Effector memory CD4-positive, alpha-beta T cell (primary cell): Measurements from ENCODE around the gene SIGLEC12.

Source experiments
- DNase-seq, 3 donors: peaks; one replicate each; pipeline ENCODE4 v3.0.0-alpha.2; 2020
- H3K27ac ChIP-seq: 2 replicates; pipeline ENCODE4 v1.7.0; 2013; ENCODE audit warnings: mild to moderate bottlenecking, low read length, moderate library complexity; ENCODE audit not compliant: insufficient read depth, poor library complexity, severe bottlenecking
- H3K27me3 ChIP-seq: replicated peaks from 2 replicates; pipeline ENCODE4 v1.7.0; 2013; ENCODE audit warnings: mild to moderate bottlenecking, low read length; ENCODE audit not compliant: insufficient read depth, control insufficient read depth, poor library complexity, severe bottlenecking
- H3K36me3 ChIP-seq: 2 replicates; pipeline ENCODE4 v1.7.0; 2013; ENCODE audit warnings: mild to moderate bottlenecking, low read length, moderate library complexity; ENCODE audit not compliant: control insufficient read depth, insufficient read depth
- H3K4me1 ChIP-seq: 2 replicates; pipeline ENCODE4 v1.7.0; 2013; ENCODE audit warnings: low read length, mild to moderate bottlenecking; ENCODE audit not compliant: control insufficient read depth, insufficient read depth, poor library complexity, severe bottlenecking
- H3K4me3 ChIP-seq: 2 replicates; pipeline ENCODE4 v1.7.0; 2013; ENCODE audit warnings: low read length, low read depth, mild to moderate bottlenecking; ENCODE audit not compliant: insufficient read depth, poor library complexity, severe bottlenecking
- H3K9me3 ChIP-seq: 2 replicates; pipeline ENCODE4 v1.7.0; 2013; ENCODE audit warnings: mild to moderate bottlenecking, low read length, moderate library complexity; ENCODE audit not compliant: control insufficient read depth

SIGLEC12 gene

DNA sequence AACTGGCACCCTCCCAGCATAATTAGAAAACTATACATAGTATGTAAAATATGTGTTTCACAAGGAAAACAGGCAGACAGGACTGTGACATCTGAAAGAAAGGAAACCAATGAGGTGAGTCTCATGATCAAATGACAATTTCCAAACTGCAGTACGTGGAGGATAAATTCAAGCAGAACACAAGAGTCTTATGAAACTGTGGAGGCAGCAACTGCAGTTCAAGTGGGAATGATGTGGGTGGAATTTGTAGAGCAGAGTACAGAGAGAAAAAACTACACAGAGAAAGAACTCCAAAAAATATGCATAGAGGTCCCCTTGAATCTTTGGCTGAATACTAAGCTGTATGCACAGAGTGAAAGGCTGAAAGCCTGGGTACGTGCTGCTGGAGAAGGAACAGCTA, 20.2 kb upstream of the SIGLEC12 start:
- Histone ChIP-seq H3K36me3 (no peaks in the 10 kb centered on the region), H3K27me3 (no peaks in the 10 kb centered on the region), H3K27ac (no peak overlapping the region), H3K9me3 (no peaks in the 10 kb centered on the region), H3K4me1 (no peaks in the 10 kb centered on the region), H3K4me3 (no peak overlapping the region)
- DNase-seq, result no peak

DNA sequence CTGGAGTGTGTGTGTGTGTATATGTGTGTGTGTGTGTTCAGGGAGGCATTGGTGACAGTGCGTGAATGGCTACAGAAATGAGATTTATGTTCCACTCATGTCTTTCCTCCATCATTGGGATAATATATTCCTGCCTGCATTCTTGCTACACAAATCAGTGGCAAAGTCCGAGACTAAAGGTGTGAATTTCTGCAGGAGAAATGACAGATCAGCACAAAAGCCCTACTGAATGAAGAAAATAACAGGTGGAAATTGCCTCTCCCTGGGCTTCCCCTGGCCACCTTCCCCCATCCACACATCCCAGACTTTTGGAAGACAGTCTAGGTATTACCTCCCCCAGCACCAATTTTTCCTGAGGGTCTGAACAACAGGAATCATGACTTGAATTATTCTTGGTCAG, 19.8 kb upstream of the SIGLEC12 start:
- no peaks in the 10 kb centered on the region for H3K27me3 ChIP-seq
- no peak overlapping the region for H3K4me3 ChIP-seq
- H3K4me1 ChIP-seq, result no peaks in the 10 kb centered on the region
- no peak for DNase-seq
- H3K36me3 ChIP-seq, result no peaks in the 10 kb centered on the region
- no peaks in the 10 kb centered on the region for H3K9me3 ChIP-seq
- H3K27ac ChIP-seq, result no peak overlapping the region

DNA sequence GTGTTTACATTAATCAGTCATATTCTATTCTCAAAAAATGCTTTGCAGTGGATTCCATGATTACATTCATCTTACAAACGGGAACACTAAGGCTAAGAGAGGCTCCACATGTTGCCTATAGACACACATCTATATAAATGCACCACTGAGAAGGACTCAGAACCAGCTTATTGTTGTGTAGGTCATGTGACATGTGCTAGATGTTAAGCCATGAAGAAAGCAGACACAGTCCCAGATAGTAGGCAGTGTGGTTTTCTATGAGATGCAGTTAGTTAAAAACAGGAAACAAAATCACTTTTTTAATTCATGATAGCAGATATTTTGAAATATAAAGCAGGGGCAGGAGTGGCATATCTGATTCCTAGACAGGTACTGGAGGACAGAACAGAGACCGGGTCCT, 19.1 kb upstream of the SIGLEC12 start:
- no peaks in the 10 kb centered on the region for H3K9me3 ChIP-seq
- H3K27me3 ChIP-seq, result no peaks in the 10 kb centered on the region
- no peak overlapping the region for H3K27ac ChIP-seq
- no peak for DNase-seq
- no peaks in the 10 kb centered on the region for H3K36me3 ChIP-seq
- no peak overlapping the region for H3K4me3 ChIP-seq
- H3K4me1 ChIP-seq, result no peaks in the 10 kb centered on the region

DNA sequence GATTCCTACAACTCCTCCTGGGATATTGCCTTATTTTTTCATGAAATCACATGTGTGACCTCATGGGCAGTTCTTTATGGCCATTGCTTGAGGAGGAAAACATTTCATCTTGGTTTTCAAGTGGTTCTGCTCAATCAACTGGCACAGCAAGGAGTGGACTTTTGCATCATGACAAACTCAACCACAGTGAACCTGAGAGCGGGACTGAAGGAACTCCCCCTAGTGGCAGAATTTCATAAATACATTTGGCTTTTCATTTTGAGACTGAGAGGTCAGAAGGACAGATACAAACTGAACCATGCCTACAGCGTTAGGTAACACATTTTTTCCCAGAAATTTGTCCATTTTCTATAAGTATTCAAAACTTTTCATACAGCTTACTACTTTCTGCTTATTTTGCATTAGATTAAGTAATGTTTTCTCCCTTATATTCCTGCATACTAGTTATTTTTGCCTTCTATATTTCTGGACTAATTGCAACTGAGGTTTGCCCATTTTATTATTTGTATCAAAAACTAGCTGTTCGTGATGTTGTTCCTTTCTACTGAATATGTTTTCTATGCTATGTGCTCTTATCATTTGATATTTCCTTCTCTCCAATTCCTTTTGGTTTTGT, 13.4 kb upstream of the SIGLEC12 start:
- H3K4me3 ChIP-seq, result no peak overlapping the region
- no peaks in the 10 kb centered on the region for H3K27me3 ChIP-seq
- DNase-seq, result no peak
- no peak overlapping the region for H3K27ac ChIP-seq
- no peaks in the 10 kb centered on the region for H3K9me3 ChIP-seq
- H3K4me1 ChIP-seq, result no peaks in the 10 kb centered on the region
- H3K36me3 ChIP-seq, result no peaks in the 10 kb centered on the region

DNA sequence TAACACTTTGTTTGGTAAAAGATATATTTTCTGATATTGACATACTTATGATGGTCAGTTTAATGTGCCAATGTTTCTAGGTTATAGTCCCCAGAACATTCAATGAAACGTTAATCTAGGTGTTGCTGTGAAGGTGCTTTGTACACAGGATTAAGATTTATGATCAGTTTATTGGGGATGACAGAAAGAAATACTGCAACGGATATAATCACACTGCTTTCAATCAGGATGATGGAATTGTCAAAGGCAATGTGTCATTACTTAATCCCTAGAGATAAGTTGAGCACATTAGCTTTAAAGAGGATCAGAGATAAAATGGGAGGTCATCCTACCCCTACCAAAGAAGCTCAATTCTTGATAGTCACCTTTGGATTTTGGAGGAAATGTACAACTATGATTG, 12.4 kb upstream of the SIGLEC12 start:
- H3K36me3 ChIP-seq, result no peaks in the 10 kb centered on the region
- H3K27me3 ChIP-seq, result no peaks in the 10 kb centered on the region
- H3K9me3 ChIP-seq, result no peaks in the 10 kb centered on the region
- no peak overlapping the region for H3K27ac ChIP-seq
- no peak overlapping the region for H3K4me3 ChIP-seq
- no peak for DNase-seq
- no peaks in the 10 kb centered on the region for H3K4me1 ChIP-seq

DNA sequence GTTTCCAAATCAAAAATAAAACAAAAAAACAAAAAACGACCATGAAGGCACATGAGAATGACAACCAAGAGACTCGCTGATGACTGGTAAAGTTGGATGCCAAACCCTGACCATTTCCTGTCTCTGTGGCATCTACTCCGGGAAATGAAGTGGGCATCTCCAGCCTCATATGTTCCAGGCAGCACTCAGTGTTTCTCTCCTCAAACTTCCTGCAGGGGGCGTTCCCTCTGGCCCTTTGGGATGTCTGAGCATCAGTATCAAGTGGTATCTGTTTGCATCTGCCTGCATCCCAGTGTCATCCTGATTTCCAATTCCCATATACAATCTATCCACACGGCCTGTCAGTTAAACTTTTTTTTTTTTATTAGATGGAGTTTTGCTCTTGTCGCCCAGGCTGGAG, 9.8 kb upstream of the SIGLEC12 start:
- no peaks in the 10 kb centered on the region for H3K4me1 ChIP-seq
- H3K27me3 ChIP-seq, result peaks cover 5% of the 10 kb centered on the region
- no peak overlapping the region for H3K4me3 ChIP-seq
- no peak for DNase-seq
- no peak overlapping the region for H3K27ac ChIP-seq
- no peaks in the 10 kb centered on the region for H3K36me3 ChIP-seq
- H3K9me3 ChIP-seq, result no peaks in the 10 kb centered on the region

DNA sequence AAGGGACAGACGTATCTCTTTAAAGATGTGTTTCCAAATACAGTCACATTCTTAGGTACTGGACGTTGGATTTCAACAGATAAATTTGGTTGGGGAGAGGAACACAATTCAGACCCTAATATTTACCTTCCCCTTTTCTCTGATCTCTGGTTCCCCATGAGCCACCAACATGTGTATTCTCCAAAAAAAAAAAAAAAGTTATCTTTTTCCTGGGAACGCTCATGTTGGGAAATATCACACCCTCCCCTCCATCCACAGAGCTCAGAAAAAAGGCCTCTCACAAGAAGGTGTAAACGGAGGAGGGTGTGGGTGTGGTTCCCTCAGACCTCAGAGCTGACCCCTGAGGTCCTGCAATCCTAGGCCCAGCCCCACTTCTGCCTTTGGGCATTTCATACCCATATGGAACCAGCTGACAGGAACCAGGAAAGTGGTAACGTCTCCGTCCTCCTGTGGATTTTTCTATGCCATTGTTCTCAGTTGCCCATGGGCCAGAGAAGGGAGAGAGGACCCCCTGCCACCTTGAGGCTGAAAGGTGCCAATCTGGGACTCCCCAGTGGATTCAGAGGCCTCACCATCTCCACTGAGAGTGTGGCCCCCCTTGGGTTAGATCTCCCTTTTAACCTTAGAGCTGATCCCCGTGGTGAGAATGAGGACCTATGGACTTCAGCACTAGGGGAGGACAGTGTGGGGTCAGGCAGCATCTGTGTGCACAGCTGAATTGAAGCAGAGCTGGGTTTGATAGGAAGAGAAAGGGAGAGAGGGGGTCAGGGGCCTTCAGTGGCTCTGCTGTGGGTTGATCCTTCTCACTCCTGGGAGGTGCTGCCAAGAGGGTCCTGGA, 8.4 kb upstream of the SIGLEC12 start:
- Histone ChIP-seq H3K27ac (no peak overlapping the region), H3K4me3 (no peak overlapping the region)

DNA sequence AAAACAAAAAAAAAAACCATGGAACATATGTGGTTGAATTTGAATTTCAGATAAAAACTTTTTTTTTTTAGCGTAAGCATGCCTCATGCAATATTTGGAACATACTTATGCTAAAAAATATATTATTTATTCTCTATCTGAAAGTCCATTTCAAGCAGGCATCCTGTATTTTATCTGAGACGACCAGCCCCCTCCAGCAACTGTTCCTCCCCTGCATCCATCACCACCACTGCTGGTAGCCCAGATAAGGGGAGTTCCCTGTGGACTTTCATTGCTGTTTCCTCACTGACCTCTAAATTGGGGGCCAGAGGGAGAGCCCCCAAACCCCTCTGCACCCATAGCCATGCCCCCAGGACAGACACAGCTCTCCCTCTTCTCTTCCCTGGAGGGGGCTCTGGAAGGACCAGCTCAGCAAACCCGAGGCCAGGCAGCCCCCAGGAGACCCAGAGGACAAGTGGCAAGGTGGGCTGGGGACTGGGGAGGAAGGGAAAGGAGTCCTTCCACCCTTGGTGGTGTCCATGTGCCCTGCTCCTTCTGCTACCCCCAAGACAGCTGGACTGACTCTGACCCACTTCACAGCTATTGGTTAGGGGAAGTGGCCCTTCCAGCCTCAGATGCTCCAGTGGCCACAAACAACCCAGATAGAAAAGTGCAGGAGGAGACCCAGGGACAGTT, 6.6 kb upstream of the SIGLEC12 start:
- Histone ChIP-seq H3K27ac (no peak overlapping the region), H3K27me3 (peaks cover 5% of the 10 kb centered on the region), H3K9me3 (no peaks in the 10 kb centered on the region), H3K4me3 (no peak overlapping the region), H3K4me1 (no peaks in the 10 kb centered on the region), H3K36me3 (no peaks in the 10 kb centered on the region)
- no peak for DNase-seq

More for the DNA sequence above, 8.4 kb upstream of the SIGLEC12 start:
- Histone ChIP-seq H3K4me1 (no peaks in the 10 kb centered on the region), H3K36me3 (no peaks in the 10 kb centered on the region), H3K9me3 (no peaks in the 10 kb centered on the region), H3K27me3 (peaks cover 5% of the 10 kb centered on the region)
- no peak for DNase-seq

DNA sequence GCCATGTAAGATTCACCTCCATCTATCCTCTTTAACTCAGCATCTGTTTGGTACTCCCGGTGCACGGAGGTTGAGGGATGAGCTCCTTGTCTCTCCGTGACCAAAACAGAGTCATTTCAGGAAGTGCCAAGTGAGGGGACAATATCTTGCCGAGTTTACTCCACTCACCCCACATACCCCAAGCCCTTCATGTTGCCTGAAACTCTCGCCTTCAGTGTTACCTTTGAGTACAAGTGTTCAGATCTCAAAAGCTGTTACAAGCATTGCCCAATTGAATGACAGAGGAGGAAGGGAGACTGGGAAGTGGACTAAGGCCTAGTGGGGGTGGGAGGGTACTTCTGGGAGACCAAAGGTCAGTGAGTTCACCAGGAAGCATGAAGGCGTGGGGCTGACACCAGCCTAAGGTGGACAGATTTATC, 6.0 kb upstream of the SIGLEC12 start:
- no peak for DNase-seq
- Histone ChIP-seq H3K4me1 (no peaks in the 10 kb centered on the region), H3K4me3 (no peak overlapping the region), H3K9me3 (no peaks in the 10 kb centered on the region), H3K27ac (no peak overlapping the region), H3K27me3 (peaks cover 5% of the 10 kb centered on the region), H3K36me3 (no peaks in the 10 kb centered on the region)

DNA sequence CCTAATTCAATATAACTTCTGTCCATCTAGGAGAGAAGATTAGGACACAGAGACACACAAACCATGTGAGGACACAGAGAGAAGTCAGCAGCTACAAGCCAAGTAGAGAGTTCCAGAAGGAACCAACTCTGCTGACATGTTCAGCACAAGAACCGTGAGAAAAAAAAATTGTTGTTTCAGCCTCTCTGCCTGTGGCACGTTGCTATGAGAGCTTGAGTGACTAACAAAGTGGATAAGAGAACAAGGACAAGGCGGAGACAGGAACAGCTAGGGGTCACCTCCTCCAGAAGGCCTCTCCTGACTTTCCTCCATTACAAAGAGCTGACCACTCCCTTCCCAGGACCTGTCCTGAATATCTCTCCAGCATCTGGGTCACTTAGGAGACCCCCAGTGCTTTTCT, 5.6 kb upstream of the SIGLEC12 start:
- H3K27ac ChIP-seq, result no peak overlapping the region
- H3K4me1 ChIP-seq, result no peaks in the 10 kb centered on the region
- DNase-seq, result no peak
- H3K9me3 ChIP-seq, result no peaks in the 10 kb centered on the region
- no peak overlapping the region for H3K4me3 ChIP-seq
- H3K36me3 ChIP-seq, result no peaks in the 10 kb centered on the region
- peaks cover 5% of the 10 kb centered on the region for H3K27me3 ChIP-seq
